WI38 (cell line): ENCODE results near the gene NBEA.

Experiments used
- H3K4me3 ChIP-seq: 2 replicates; pipeline ENCODE4 v1.5.1; 2011; ENCODE audit warnings: low read depth, mild to moderate bottlenecking, control low read depth, low read length
- TF ChIP-seq, protein P1 (sequence below): IDR thresholded peaks from 2 replicates; pipeline ENCODE4 v1.5.1; 2012; ENCODE audit warnings: low read depth, mild to moderate bottlenecking, control low read depth, low read length

The NBEA gene

DNA sequence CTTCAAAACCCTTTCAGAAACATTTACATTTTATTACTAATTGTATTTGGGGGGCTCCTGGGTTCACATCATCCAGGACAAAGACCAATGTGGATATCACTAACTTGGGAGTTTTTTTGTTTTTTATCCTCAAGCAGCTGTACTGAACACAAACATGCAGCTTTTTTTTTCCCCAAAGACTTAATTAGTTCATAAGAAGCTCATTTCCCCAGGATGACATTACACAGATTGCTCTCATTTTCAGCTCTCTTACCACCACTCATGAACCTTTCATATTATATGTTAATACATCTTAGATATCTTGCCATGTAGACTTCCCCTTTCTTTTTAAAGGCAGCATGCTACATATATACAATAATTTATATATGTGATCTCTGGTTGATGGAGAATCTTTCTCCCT, 653.1 kb downstream of the NBEA start:
- H3K4me3 ChIP-seq: no peak overlapping the region
- TF ChIP-seq, protein P1, sequence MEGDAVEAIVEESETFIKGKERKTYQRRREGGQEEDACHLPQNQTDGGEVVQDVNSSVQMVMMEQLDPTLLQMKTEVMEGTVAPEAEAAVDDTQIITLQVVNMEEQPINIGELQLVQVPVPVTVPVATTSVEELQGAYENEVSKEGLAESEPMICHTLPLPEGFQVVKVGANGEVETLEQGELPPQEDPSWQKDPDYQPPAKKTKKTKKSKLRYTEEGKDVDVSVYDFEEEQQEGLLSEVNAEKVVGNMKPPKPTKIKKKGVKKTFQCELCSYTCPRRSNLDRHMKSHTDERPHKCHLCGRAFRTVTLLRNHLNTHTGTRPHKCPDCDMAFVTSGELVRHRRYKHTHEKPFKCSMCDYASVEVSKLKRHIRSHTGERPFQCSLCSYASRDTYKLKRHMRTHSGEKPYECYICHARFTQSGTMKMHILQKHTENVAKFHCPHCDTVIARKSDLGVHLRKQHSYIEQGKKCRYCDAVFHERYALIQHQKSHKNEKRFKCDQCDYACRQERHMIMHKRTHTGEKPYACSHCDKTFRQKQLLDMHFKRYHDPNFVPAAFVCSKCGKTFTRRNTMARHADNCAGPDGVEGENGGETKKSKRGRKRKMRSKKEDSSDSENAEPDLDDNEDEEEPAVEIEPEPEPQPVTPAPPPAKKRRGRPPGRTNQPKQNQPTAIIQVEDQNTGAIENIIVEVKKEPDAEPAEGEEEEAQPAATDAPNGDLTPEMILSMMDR: no peak

DNA sequence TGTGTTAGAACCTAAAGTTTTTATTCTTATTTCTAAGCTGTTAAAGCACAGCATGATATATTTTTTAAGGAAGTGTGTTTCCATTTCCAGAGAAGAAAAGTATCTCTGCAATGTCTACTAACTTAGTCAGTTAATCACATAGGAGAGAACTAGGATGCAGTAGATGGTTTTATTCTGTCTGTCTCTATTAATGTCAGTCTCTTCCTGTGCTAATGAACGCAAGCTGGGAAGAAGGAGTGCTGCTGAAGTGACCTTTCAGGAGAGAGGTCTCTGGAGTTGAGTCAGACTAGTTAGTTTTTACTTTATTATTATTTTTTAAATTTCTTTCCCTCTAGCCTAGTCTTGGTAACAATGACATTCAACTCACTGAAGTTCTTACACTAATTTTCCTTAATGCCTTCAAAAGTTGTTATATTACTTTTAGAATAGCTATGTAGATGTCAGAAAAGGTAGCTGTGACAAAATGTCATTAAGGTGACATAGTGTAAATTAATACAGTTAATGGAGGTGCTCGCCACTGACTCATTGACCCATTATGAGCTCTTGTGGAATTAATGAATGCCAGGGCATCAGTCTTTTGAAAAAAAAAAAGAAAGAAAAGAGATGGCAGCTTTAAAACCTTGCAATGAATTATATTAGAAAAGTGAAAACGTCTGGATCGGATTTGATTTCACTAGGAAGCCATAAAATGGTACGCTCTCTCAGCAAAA, 654.4 kb downstream of the NBEA start:
- TF ChIP-seq, protein P1: no peak
- no peak overlapping the region for H3K4me3 ChIP-seq

DNA sequence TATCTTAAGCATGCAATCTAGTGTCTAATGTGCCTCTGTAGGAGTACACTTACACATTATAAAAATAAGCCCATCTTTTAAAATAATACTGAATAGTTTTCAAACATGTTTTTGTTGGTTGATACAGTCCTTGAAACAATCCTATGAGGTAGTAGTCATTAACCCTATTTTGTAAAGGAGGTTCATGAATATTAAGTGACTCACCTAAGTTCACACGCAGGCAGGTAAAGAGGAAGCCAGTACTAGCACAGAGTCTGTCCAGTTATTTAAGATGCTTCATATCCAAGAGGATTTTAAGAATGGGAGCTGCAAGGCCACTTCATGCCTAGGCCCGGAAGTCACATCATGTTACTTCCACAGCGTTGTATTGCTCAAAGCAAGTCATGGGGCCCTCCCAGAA, 655.4 kb downstream of the NBEA start:
- H3K4me3 ChIP-seq: no peak overlapping the region
- TF ChIP-seq, protein P1: no peak

DNA sequence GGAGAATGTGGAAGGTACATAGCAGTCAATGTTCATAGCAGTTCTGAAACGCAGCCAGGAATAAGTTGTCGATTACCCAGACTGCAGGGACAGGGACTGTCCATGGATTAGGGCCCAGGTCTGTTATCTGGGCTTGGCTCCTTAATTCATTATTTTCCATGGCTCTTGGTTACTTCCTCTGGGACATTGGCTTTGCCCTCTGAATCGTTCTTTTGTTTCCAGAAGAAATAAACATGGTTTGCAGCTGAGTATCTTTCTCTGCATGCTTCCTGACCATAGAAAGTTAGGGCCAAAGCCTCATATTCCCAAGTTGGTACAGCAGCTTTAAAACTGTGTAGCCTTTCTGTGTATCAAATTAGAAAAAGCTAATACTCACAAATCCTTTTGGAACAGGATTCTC, 656.2 kb downstream of the NBEA start:
- no peak overlapping the region for H3K4me3 ChIP-seq
- TF ChIP-seq, protein P1: no peak

DNA sequence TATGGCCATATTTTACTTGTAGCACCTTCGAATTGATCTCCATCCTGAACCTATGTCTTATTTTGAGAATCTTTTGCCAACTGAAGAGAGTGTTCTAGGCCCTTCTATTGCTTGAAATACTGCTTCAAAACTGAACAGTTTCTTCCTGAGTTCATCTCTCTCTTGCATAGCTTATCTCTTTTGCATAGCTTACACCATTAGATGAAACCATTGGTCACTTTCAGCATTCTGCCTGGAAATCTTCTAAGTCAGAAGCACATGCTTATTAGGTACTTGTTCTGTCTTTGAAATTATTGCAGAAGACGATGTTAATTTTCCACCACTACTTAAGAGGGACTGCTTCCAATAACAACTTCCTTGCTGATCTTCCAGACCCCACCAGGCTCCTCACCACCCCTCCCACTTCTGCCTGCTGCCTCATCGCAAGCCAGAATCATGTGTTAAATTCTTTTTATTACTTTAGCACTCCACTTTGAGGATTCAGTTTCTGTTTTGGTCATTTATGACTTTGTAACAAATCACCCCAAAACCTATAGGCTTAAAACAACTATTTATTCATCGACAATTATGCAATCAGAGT, 656.8 kb downstream of the NBEA start:
- no peak overlapping the region for H3K4me3 ChIP-seq
- TF ChIP-seq, protein P1: no peak

DNA sequence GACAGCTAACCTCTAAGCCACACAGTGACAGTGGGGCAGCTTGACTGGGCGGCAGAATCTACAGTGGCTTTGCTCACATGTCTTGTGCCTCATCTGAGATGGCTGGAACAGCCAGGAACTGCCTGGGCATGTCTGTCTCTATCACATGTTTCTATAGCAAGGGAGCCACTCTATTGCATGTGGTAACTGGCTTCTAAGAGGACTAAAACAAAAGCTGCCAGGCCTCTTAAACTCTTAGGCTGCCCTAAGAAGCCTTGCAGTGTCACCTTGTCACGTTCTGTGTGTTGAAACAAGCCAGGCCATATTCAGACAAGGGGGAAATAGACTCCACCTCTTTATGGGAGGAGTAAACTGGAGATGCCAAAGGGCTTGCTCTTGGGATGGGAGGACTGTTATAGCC, 657.3 kb downstream of the NBEA start:
- TF ChIP-seq, protein P1: no peak
- H3K4me3 ChIP-seq: no peak overlapping the region

DNA sequence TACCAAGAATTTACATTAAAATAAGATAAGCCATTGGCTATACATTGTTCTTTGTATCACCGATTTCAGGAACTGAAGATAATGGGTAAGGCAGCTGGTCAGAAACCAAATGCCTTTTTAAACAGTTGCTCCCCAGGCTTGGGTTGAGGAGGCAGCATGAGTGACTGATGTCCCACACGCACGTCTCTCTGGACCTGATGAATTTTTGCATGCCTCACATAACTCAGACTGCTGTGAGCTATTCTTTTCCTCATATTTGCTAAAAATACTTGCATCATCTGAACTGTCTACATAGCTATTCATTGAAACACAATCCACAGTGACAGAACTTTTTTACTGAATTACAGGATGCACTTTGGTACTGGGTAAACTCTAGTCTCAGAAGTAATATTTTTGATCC, 658.1 kb downstream of the NBEA start:
- H3K4me3 ChIP-seq: no peak overlapping the region
- TF ChIP-seq, protein P1: no peak
